Right lobe of liver (tissue), 6 donors: ENCODE measurements around the gene JUND. TPM values are rescaled to one million over a fixed set of nuclear protein-coding genes. Genes with fewer than 3 reads are reported as not detected.
A peak's percentile ranks its signal among the peaks of the same experiment; 100 is the strongest.

ENCODE experiments used
- ATAC-seq, 4 donors: fragments of 200-7000 bp; cut with Tn5 transposase; one replicate each; pipeline ENCODE4 v1.9.1; 2020; ENCODE audit warnings: mild to moderate bottlenecking in 4 of 4, moderate library complexity in 4 of 4
- DNase-seq, 3 donors: peaks; one replicate each; pipeline ENCODE4 v3.0.0-alpha.2; 2020
- H3K27ac ChIP-seq, 3 donors: fragments of 200-600 bp; one replicate each; pipeline ENCODE4 v1.8.0; 2022
- H3K27me3 ChIP-seq, 2 donors: fragments of 200-600 bp; one replicate each; pipeline ENCODE4 v1.8.0; 2022
- H3K36me3 ChIP-seq, 4 donors: fragments of 200-600 bp; sonication (generic) in 1 of 4; one replicate each; pipeline versions ENCODE4 v1.5.1 to v1.8.0; 2017 to 2022; ENCODE audit warnings: control low read depth in 1 of 4
- H3K4me1 ChIP-seq, 4 donors: fragments of 200-600 bp; sonication (generic) in 1 of 4; one replicate each; pipeline versions ENCODE4 v1.5.1 to v1.8.0; 2017 to 2022; ENCODE audit warnings: control low read depth in 1 of 4
- H3K4me3 ChIP-seq, 3 donors: fragments of 200-600 bp; one replicate each; pipeline ENCODE4 v1.8.0; 2022
- H3K9me3 ChIP-seq, 4 donors: fragments of 200-600 bp; sonication (generic) in 1 of 4; one replicate each; pipeline versions ENCODE4 v1.5.1 to v1.8.0; 2017 to 2022; ENCODE audit warnings: control low read depth in 1 of 4
- POLR2A ChIP-seq: fragments of 450-650 bp; IDR thresholded peaks from one replicate; pipeline ENCODE4 v1.6.1; 2017; ENCODE audit warnings: antibody characterized with exemption, mild to moderate bottlenecking
- WGBS: methylation state at CpG from one replicate; pipeline ENCODE4 v1.1.6; 2018; ENCODE audit warnings: low coverage, low lambda C conversion rate; ENCODE audit not compliant: insufficient coverage; ENCODE audit errors: missing lambda C conversion rate; 5-methylcytosine and 5-hydroxymethylcytosine counted together
- intact Hi-C, 2 donors: fragments of 100-400 bp; cut with DNase I; formaldehyde crosslinking; loops; one replicate each; pipeline versions ENCODE4 v1.11.2 to v1.14.1; 2022
- total RNA-seq, 6 experiments: library from RNA; depleted of rRNA in 2 of 6; stranded (reverse); fragments of >200 nt in 2 of 6; fragmentation: NEBNext Ultra II Directional in 3 of 6; extraction: Animal tissue kit (Norgen Biotek cat#: 25700) in 3 of 6; gene quantifications; one replicate each; pipeline versions ENCODE4 v1.1.0 to v1.2.4, GENCODE V29; 2016 to 2023
- TF ChIP-seq, protein P1 (sequence below), 4 donors: fragments of 200-600 bp in 3 of 4; fragments of 450-650 bp in 1 of 4; IDR thresholded peaks; one replicate each; pipeline versions ENCODE4 v1.5.1 to v1.8.0; 2016 to 2022; ENCODE audit warnings: antibody characterized with exemption in 4 of 4, mild to moderate bottlenecking in 2 of 4
- donor health status: DM: no; HTN: yes; CAD: no.
- donor health status: DM: no; HTN: no; CAD: no.
- donor health status: DM: no; HTN: no; CAD: no.
- donor health status: DM: no; HTN: yes; CAD: no.
- donor health status: DM: no; HTN: yes; CAD: no.

JUND gene
- total RNA-seq, 6 experiments from 2014 or later: 29.3 to 188 (median 134) TPM

GRCh38 chr19:18292810-18293641, 11.6 kb upstream of the JUND start:
- peaks cover 0 to 13% (median 0%) of the 10 kb centered on the region in 4 donors for H3K4me1 ChIP-seq
- 6% methylated on average over 30 of the region's 31 CpGs for WGBS
- DNase-seq (peak; percentile 83 to 86 (median 83)), ATAC-seq (peak; percentile 40 to 66 (median 44))
- peak overlapping the region; percentile 97 to 99 (median 97) for H3K27ac ChIP-seq
- intact Hi-C loops: no loop called here
- H3K4me3 ChIP-seq: peak overlapping the region; percentile 56 to 63 (median 60)
- no peaks in the 10 kb centered on the region for H3K27me3 ChIP-seq
- peak; percentile 50 for TF ChIP-seq POLR2A
- TF ChIP-seq, protein P1, sequence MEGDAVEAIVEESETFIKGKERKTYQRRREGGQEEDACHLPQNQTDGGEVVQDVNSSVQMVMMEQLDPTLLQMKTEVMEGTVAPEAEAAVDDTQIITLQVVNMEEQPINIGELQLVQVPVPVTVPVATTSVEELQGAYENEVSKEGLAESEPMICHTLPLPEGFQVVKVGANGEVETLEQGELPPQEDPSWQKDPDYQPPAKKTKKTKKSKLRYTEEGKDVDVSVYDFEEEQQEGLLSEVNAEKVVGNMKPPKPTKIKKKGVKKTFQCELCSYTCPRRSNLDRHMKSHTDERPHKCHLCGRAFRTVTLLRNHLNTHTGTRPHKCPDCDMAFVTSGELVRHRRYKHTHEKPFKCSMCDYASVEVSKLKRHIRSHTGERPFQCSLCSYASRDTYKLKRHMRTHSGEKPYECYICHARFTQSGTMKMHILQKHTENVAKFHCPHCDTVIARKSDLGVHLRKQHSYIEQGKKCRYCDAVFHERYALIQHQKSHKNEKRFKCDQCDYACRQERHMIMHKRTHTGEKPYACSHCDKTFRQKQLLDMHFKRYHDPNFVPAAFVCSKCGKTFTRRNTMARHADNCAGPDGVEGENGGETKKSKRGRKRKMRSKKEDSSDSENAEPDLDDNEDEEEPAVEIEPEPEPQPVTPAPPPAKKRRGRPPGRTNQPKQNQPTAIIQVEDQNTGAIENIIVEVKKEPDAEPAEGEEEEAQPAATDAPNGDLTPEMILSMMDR (IDR thresholded peaks at IDR 0.05): no peak
- no peaks in the 10 kb centered on the region for H3K36me3 ChIP-seq
- no peaks in the 10 kb centered on the region for H3K9me3 ChIP-seq

GRCh38 chr19:18292462-18292809, 11.0 kb upstream of the JUND start:
- H3K9me3 ChIP-seq: no peaks in the 10 kb centered on the region
- H3K27me3 ChIP-seq: no peaks in the 10 kb centered on the region
- peaks cover 0 to 13% (median 0%) of the 10 kb centered on the region in 4 donors for H3K4me1 ChIP-seq
- 3% methylated on average over 5 of the region's 20 CpGs for WGBS
- H3K27ac ChIP-seq: peak overlapping the region; percentile 97 to 99 (median 97)
- H3K4me3 ChIP-seq: peak overlapping the region; percentile 56 to 63 (median 60)
- ATAC-seq (peak in 2 of 4 donors; percentile 14 to 34), DNase-seq (peak in 2 of 3 donors; percentile 73 to 80)
- TF ChIP-seq POLR2A: no peak
- TF ChIP-seq, protein P1 (IDR thresholded peaks at IDR 0.05): no peak
- intact Hi-C loops: no loop called here
- no peaks in the 10 kb centered on the region for H3K36me3 ChIP-seq

DNA sequence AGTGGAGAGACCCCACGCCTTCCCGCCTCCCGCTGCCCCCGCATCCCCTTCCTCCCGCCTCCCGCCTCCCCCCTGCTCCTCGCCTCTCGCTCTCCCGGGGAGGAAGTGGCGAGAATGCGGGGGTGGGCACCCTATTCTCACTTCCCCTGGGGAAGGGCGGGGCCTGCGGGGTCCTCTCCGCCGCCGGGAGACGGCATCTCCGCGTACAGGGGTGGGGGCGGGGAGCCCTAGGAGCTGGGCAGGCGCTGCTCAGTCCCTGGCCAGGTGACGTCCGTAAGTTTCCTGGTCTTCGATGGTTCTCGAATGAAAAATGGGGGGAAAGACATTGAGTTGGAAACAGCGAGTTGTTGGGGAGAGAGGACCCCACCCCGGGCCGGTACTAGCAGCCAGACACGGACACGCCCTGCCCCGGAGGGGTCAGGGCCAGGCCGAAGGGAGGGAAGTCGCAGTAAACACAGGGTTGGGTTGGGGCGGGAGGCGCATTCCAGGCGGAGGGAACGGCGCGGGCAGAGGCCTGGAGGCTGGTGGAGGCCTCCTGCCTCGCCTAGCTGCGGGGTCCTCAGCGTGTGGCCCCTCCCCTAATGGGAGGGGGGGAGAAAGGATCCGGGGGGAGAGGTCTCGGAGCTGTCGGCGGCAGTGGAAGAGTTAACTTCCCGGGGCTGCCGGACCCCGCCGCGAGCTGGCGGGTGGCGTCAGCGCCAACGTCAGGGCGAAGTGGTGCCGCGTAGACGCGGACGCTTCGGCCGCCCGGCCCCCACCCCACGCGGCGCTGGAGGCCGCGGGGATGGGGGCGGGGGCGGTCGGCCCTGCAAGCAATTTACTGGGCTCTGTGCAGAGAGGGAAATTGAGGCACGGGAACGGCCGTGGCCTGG, 10.4 kb upstream of the JUND start:
- WGBS: 0% methylated on average over 14 of the region's 75 CpGs

GRCh38 chr19:18291019-18291524, 9.7 kb upstream of the JUND start:
- Histone ChIP-seq H3K4me1 (peaks cover 0 to 13% (median 0%) of the 10 kb centered on the region in 4 donors), H3K27me3 (no peaks in the 10 kb centered on the region), H3K9me3 (no peaks in the 10 kb centered on the region), H3K27ac (peak overlapping the region; percentile 97 to 99 (median 97)), H3K4me3 (peak overlapping the region in 2 of 3 donors; percentile 60 to 63), H3K36me3 (no peaks in the 10 kb centered on the region)
- intact Hi-C loops: no loop called here
- ATAC-seq (no peak), DNase-seq (peak; percentile 58 to 63 (median 63))
- WGBS: 38% methylated on average over 13 of the region's 21 CpGs
- TF ChIP-seq, protein P1 (IDR thresholded peaks at IDR 0.05): no peak
- no peak for TF ChIP-seq POLR2A

More for the DNA sequence above, 10.4 kb upstream of the JUND start:
- TF ChIP-seq, protein P1 (IDR thresholded peaks at IDR 0.05): no peak
- peak; percentile 64 for TF ChIP-seq POLR2A
- Histone ChIP-seq H3K4me3 (peak overlapping the region; percentile 56 to 63 (median 60)), H3K36me3 (no peaks in the 10 kb centered on the region), H3K27ac (peak overlapping the region; percentile 97 to 99 (median 97)), H3K4me1 (peaks cover 0 to 13% (median 0%) of the 10 kb centered on the region in 4 donors), H3K9me3 (no peaks in the 10 kb centered on the region), H3K27me3 (no peaks in the 10 kb centered on the region)
- ATAC-seq (peak; percentile 67 to 79 (median 74)), DNase-seq (peak; percentile 86 to 91 (median 89))
- intact Hi-C loops: no loop called here
